HUES48 (cell line): ENCODE measurements around the gene PSMC1.
A peak's percentile ranks its signal among the peaks of the same experiment; 100 is the strongest.

Source experiments
- H3K27ac ChIP-seq: one replicate; pipeline ENCODE4 v1.7.0; 2013; ENCODE audit warnings: low read depth, low read length, inconsistent platforms
- H3K27me3 ChIP-seq: 2 replicates; pipeline ENCODE4 v1.6.1; 2013; ENCODE audit warnings: mild to moderate bottlenecking, low read length; ENCODE audit not compliant: control insufficient read depth, insufficient read depth
- H3K36me3 ChIP-seq: 2 replicates; pipeline ENCODE4 v1.6.1; 2013; ENCODE audit warnings: low read length; ENCODE audit not compliant: control insufficient read depth, insufficient read depth
- H3K4me1 ChIP-seq: 2 replicates; pipeline ENCODE4 v1.6.1; 2013; ENCODE audit warnings: mild to moderate bottlenecking, low read length; ENCODE audit not compliant: control insufficient read depth, insufficient read depth
- H3K4me3 ChIP-seq: 2 replicates; pipeline ENCODE4 v1.5.1; 2013; ENCODE audit warnings: mild to moderate bottlenecking, low read depth, low read length
- H3K9ac ChIP-seq: 2 replicates; pipeline ENCODE4 v1.6.1; 2013; ENCODE audit warnings: mild to moderate bottlenecking, low read depth, low read length, moderate library complexity
- H3K9me3 ChIP-seq: 2 replicates; pipeline ENCODE4 v1.6.1; 2013; ENCODE audit warnings: low read length; ENCODE audit not compliant: control insufficient read depth, insufficient read depth

The PSMC1 gene

DNA sequence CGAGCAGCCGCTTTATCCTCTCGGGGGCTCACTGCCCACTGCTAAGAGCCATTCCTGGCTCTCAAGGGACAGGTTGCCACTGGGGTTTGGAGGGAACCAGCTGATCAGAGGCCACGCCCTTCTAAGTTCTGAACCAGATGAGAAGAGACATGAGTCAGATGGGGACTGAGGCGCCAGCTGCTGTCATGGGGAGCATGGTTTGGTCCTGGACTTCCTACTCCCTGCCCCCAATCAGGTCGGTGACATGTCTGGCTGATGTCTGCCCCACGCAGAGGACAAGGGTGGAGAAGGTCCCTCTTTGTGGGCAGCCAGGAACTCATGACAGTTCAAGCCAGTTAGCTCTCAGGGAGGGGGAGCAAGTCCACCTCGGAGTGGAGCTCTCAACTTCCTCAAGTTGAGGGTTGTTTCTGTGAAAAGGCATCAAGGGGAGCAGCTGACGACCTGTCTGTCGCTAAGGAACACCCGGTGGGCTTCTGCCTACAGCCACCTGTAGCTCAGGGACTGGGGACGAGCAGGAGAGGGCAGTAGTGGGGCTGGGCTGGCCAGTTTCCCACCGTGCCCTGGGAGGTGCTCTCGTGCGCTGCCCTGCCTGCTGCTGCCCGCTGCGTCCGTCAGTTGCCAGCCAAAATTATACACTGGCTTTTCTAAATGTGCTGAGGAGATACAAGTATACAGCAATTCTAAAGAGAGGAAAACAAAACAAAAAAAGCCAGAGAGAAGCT lies 20.5 kb downstream of the PSMC1 start:
- no peaks in the 10 kb centered on the region for H3K9me3 ChIP-seq
- no peak overlapping the region for H3K4me3 ChIP-seq
- H3K36me3 ChIP-seq = peaks cover 52% of the 10 kb centered on the region
- H3K27me3 ChIP-seq = no peaks in the 10 kb centered on the region
- H3K9ac ChIP-seq = no peak overlapping the region
- H3K4me1 ChIP-seq = no peaks in the 10 kb centered on the region
- no peak overlapping the region for H3K27ac ChIP-seq

DNA sequence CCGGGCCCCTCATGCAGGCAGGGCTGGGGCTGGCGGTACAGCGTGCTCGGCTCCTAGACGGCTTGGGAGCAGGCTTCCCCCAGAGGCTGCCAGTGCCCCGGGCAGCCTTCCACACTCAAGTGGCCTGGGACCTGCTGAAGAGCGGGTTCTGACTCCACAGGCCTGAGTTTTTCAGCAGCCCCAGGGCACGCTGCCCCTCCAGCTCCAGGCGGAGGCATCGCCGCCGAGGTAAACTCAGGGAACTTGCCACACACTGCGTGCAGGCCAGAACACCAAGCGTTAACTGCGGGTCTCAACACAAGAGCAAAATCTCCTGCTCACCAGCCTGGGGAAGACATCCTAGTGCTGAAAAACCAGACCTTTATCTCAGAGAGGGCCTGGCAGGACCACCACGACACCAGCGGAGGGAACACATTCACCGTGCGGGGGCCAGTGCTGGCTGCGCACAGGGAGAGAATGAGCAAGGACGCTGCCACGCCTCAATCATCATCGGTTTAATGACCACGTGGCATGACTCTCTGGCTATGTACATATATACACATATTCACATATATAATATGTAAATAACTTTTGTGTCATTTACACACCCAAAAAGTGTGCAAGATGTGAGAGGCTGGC lies 21.3 kb downstream of the PSMC1 start:
- Histone ChIP-seq H3K36me3 (peaks cover 49% of the 10 kb centered on the region), H3K9me3 (no peaks in the 10 kb centered on the region), H3K27ac (no peak overlapping the region), H3K4me3 (no peak overlapping the region), H3K27me3 (no peaks in the 10 kb centered on the region), H3K9ac (no peak overlapping the region), H3K4me1 (no peaks in the 10 kb centered on the region)

DNA sequence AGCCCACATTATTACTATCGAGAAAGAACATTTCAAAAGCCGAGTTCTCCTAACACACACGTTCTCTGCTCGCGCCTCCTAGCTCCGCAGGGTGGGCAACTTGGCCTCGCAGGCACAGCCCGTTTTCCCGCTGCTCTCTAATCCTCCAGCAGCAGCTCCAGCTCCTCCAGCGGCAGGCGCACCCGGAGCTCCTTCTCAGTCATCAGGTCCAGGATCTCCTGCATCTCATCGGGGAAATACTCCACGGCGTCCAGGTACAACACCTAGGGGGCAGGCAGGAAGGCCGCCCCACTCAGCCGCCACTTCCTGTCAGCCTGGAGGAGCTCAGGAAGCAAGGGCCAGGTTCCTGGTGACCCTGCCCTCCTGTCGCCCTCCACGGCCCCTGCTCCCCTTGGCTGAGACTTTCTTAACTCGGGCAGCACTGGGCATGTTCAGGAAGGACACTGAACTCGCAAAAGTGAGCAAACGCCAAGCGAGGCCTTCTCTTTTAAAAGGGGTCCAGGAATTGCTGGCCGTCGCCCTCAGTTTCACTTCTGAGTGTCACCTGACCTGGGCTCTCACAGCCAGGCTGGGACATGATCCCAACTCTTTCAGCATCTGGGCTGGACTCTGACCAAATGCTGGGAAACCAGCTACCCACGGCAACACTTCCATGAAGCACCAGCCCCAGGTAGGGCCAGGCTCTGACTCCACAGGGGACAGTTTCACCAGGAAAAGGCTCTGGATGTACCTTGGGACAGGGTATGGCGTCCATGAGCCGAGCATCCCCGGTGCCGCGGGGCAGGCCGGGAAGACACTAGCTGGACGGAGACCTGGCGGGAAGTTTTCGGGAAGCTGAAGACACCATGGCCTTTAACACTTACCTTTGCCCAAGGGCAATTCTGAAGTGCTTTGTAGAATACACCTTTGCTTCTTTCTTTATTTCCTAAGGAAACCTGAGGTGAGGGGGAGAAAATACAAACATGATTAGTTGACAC lies 22.1 kb downstream of the PSMC1 start:
- no peaks in the 10 kb centered on the region for H3K9me3 ChIP-seq
- no peak overlapping the region for H3K4me3 ChIP-seq
- H3K27ac ChIP-seq = no peak overlapping the region
- H3K36me3 ChIP-seq = peaks cover 43% of the 10 kb centered on the region
- H3K27me3 ChIP-seq = no peaks in the 10 kb centered on the region
- no peaks in the 10 kb centered on the region for H3K4me1 ChIP-seq
- H3K9ac ChIP-seq = no peak overlapping the region

DNA sequence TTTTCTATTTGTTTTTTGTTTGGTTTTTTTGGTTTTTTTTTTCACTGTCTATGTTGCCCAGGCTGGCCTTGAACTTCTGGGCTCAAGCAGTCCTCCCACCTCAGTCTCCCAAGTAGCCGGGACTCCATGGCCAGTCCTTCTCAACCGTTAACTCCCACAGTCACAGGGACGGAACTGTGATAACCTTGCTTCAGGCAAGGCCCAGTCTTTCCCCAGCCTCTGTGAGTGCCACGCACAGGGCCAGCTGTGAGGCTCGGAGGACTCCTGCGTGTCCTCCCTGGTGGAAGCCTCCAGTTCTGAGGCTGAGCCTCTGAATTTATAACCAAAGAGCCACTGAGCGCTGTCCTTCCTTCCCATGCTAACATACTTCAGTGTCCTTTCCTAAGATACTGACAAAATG lies 23.7 kb downstream of the PSMC1 start:
- Histone ChIP-seq H3K4me1 (no peaks in the 10 kb centered on the region), H3K4me3 (no peak overlapping the region), H3K9ac (no peak overlapping the region), H3K27ac (no peak overlapping the region), H3K36me3 (peaks cover 36% of the 10 kb centered on the region), H3K27me3 (no peaks in the 10 kb centered on the region), H3K9me3 (no peaks in the 10 kb centered on the region)

DNA sequence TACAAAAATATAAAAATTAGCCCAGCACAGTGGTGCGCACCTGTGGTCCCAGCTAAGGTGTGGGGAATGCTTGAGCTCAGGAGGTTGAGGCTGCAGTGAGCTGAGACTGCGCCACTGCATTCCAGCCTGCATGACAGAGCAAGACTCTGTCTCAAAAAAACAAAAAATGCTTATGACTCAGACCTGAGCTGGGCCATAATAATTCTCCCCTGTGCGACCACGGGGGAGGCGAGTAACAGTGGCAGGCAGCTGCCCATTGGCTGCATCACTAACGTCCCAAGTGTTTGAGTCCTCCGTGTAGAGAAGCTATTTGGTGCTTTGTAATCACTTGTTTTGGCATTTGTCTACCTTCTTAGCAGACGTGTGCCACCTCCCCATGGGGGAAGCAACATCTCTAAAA lies 24.9 kb downstream of the PSMC1 start:
- no peak overlapping the region for H3K27ac ChIP-seq
- H3K36me3 ChIP-seq = peaks cover 45% of the 10 kb centered on the region
- no peak overlapping the region for H3K9ac ChIP-seq
- no peaks in the 10 kb centered on the region for H3K9me3 ChIP-seq
- H3K4me1 ChIP-seq = no peaks in the 10 kb centered on the region
- no peaks in the 10 kb centered on the region for H3K27me3 ChIP-seq
- no peak overlapping the region for H3K4me3 ChIP-seq

DNA sequence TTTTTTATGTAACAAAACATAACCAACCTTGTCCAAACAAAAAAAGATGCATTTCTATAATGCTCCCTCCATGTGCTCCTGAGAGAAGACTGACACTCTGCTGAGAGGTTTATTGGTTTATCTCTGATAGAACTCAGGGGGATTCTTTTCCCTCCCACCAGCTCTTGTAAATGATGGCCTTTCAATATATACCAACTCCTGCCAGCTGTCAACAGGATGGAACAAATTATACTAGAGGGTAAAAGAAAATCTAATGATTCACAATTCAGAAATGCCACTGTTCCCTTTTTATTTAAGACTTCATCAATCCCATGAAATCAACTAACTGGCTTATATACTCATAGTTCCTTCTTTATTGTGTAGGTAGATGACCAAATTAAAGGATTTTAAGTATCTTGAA lies 25.4 kb downstream of the PSMC1 start:
- H3K4me3 ChIP-seq = no peak overlapping the region
- H3K9ac ChIP-seq = no peak overlapping the region
- peaks cover 48% of the 10 kb centered on the region for H3K36me3 ChIP-seq
- H3K9me3 ChIP-seq = no peaks in the 10 kb centered on the region
- no peaks in the 10 kb centered on the region for H3K27me3 ChIP-seq
- H3K4me1 ChIP-seq = no peaks in the 10 kb centered on the region
- H3K27ac ChIP-seq = no peak overlapping the region

DNA sequence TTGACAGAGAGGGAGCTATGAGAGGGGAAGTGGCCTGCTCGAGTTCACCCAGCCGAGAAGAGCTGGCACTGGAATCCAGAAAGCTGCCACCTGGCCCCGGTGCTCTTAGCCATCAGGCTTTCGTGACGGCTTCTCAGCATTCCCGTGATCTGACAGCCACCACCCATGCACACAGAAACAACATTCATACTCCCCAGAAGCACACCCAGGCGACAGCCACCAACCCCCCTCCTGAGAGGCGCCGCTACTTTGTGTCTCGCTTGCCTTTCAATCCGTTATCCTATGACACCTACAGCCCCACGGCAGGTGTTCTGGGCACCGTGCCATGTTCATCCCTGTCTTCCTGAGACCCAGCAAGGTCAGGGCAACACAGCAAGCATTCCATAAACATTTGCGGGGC lies 31.4 kb downstream of the PSMC1 start:
- no peaks in the 10 kb centered on the region for H3K9me3 ChIP-seq
- H3K36me3 ChIP-seq = peaks cover 50% of the 10 kb centered on the region

DNA sequence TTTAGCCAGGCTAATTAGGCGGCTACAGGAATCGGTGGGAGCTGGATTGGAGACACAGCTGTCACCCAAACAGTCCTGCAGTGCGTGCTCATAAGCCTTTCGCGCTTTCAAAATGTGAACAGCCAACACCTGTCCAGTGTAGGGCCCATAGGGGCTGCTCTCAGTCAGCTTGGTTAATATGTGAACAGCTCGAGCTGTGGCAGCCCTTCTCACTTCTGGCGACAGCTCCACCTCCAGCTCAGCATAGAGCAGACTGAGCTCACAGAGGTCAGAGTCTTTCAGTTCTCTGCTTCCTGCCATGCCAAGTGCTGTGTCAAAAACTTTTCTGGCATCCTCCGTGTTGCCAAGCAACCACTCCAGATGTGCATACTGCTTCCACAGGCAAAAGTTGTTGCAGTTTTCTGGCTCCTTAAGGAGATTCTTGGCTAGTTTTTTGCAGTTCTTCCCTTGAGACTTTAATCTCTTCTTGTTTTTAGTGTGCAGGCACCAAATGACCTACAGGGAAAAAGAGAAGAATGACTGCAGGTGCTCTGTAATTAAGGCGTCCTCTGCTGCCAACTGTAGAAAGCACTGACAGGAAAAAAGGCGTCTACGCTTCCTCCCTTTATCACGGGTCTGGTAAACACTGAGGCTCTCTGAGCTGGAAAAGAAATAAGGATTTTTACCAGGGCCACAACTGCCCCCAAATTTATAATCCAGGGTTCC lies 32.5 kb downstream of the PSMC1 start:
- H3K36me3 ChIP-seq = peaks cover 53% of the 10 kb centered on the region
- no peaks in the 10 kb centered on the region for H3K27me3 ChIP-seq
- no peak overlapping the region for H3K9ac ChIP-seq

More for the DNA sequence above, 31.4 kb downstream of the PSMC1 start:
- Histone ChIP-seq H3K4me1 (peaks cover 7% of the 10 kb centered on the region; the same call in 1 of the 2 replicates), H3K4me3 (no peak overlapping the region), H3K9ac (no peak overlapping the region), H3K27me3 (no peaks in the 10 kb centered on the region), H3K27ac (no peak overlapping the region)

DNA sequence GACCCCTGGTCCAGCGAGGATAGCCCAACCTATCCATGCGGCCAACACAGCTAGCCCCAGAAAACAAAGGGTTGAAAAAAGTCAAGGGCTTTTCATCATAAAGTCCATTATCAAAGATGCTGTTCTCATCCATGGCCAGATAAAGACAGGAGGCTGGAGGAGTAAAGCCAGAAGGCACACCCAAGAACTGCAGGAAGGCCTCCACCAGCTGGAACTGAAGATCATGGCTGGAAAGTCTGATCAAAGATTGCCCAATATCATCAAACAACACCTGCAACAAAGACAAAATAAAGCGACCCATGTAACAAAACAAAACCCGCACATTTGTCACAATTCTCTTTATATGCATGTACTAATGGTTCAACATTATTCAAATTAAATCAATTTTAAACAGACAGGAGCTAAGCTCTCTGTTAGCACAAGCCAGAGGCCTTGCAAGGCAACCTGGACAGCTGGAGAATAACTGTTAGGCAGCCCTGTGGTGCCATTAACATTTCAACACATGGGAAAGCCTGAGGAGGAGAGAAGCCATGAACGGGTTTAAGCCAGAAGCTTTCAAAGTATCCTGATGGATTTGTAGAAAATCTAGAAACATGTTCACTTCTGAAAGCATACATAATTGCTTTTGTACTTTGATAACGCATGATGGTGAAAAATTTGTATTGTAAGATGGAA lies 34.1 kb downstream of the PSMC1 start:
- Histone ChIP-seq H3K4me3 (no peak overlapping the region), H3K4me1 (peaks cover 7% of the 10 kb centered on the region; the same call in 1 of the 2 replicates), H3K9me3 (no peaks in the 10 kb centered on the region), H3K9ac (no peak overlapping the region), H3K36me3 (peaks cover 66% of the 10 kb centered on the region), H3K27ac (peak overlapping the region; percentile 11), H3K27me3 (no peaks in the 10 kb centered on the region)

More for the DNA sequence above, 32.5 kb downstream of the PSMC1 start:
- H3K4me1 ChIP-seq = peaks cover 7% of the 10 kb centered on the region; the same call in 1 of the 2 replicates
- no peak overlapping the region for H3K4me3 ChIP-seq
- H3K27ac ChIP-seq = no peak overlapping the region
- H3K9me3 ChIP-seq = no peaks in the 10 kb centered on the region

DNA sequence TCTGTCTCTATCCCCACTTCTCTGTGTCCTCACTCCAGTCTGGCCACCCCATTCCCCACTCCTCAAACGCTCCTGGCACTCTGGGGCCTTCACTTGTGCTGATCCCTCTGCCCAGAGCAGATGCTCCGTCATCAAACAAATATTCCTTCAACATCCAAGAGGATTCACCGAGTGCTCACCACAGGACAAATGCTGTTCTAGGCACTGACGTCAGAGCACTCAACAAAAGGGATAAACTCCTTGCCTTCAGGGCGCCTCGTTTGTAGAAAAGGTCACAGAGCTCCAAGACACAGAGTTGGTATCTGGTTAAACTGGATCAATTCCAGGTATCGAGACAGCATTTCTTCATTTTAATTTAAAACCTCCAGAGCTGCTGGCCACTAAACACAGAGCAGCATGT lies 35.3 kb downstream of the PSMC1 start:
- no peaks in the 10 kb centered on the region for H3K9me3 ChIP-seq
- no peak overlapping the region for H3K27ac ChIP-seq
- no peaks in the 10 kb centered on the region for H3K27me3 ChIP-seq
- peaks cover 61% of the 10 kb centered on the region for H3K36me3 ChIP-seq
- H3K9ac ChIP-seq = no peak overlapping the region
- no peak overlapping the region for H3K4me3 ChIP-seq
- H3K4me1 ChIP-seq = peaks cover 7% of the 10 kb centered on the region; the same call in 1 of the 2 replicates
